NB4 (cell line): ENCODE results near the gene USP3.

Experiments
- DNase-seq: peaks from one replicate; pipeline ENCODE4 v3.0.0; 2010; ENCODE audit warnings: low read depth
- H3K4me3 ChIP-seq: one replicate; pipeline ENCODE4 v1.5.1; 2011; ENCODE audit warnings: mild to moderate bottlenecking, low read depth, low read length, moderate library complexity
- MYC ChIP-seq: IDR thresholded peaks from 2 replicates; pipeline ENCODE4 v1.6.1; 2011; ENCODE audit warnings: low read depth, low read length
- POLR2A ChIP-seq: IDR thresholded peaks from 2 replicates; pipeline ENCODE4 v1.6.1; 2011; ENCODE audit warnings: mild to moderate bottlenecking; ENCODE audit not compliant: insufficient read length; ENCODE audit errors: extremely low read depth
- TF ChIP-seq, protein P1 (sequence below): IDR thresholded peaks from 2 replicates; pipeline ENCODE4 v1.6.1; 2011; ENCODE audit warnings: low read depth, low read length
- TF ChIP-seq, protein P2 (sequence below): IDR thresholded peaks from one replicate; pipeline ENCODE4 v1.5.1; 2012; ENCODE audit warnings: low read depth, low read length

The USP3 gene

DNA sequence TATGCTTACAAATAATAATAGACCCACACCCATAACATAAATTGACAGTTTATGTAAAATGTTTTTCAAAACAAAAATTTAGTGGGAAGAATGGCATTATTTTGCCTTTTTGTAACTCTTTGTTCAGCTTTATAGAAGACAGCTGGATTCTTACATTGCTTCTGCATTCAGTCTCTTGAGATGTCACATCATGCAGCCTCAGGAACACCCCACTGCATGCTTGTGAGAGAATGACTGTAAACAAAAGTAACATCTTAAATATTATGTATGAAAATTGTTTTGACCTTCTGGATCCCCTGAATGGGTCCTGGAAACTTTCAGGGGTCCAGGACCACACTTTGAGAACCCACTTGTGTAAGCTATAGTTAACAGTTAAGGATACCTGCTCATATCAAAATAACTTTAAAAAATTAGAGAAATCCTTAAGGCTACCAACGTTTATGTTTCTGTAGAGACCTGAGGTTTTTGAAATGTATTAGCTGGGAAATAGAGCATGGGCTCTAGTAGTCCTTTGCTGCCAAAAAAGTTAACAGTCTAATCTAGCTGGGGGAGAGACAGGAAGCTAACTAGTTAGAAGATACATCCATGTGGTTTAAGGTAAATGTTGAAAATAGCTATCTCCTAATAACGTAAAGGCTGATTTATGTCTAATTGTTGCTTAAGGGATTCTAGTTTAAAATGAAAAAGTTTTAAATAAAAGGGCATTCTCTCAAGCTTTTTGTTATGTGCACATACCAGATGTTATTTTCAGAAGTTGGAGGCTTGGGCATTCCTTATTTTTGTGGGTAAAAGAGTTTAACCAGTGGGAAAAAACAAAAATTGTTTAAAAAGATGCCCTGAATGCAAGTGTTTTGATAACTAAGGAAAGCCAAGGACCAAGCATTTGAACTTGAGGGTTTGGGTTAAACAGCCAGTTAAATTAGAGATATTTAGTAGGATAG lies 3.8 kb downstream of the USP3 start:
- H3K4me3 ChIP-seq = no peak overlapping the region
- TF ChIP-seq, protein P1, sequence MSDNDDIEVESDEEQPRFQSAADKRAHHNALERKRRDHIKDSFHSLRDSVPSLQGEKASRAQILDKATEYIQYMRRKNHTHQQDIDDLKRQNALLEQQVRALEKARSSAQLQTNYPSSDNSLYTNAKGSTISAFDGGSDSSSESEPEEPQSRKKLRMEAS = no peak
- TF ChIP-seq, protein P2, sequence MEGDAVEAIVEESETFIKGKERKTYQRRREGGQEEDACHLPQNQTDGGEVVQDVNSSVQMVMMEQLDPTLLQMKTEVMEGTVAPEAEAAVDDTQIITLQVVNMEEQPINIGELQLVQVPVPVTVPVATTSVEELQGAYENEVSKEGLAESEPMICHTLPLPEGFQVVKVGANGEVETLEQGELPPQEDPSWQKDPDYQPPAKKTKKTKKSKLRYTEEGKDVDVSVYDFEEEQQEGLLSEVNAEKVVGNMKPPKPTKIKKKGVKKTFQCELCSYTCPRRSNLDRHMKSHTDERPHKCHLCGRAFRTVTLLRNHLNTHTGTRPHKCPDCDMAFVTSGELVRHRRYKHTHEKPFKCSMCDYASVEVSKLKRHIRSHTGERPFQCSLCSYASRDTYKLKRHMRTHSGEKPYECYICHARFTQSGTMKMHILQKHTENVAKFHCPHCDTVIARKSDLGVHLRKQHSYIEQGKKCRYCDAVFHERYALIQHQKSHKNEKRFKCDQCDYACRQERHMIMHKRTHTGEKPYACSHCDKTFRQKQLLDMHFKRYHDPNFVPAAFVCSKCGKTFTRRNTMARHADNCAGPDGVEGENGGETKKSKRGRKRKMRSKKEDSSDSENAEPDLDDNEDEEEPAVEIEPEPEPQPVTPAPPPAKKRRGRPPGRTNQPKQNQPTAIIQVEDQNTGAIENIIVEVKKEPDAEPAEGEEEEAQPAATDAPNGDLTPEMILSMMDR = no peak
- TF ChIP-seq MYC (no peak), POLR2A (no peak)
- no peak for DNase-seq

DNA sequence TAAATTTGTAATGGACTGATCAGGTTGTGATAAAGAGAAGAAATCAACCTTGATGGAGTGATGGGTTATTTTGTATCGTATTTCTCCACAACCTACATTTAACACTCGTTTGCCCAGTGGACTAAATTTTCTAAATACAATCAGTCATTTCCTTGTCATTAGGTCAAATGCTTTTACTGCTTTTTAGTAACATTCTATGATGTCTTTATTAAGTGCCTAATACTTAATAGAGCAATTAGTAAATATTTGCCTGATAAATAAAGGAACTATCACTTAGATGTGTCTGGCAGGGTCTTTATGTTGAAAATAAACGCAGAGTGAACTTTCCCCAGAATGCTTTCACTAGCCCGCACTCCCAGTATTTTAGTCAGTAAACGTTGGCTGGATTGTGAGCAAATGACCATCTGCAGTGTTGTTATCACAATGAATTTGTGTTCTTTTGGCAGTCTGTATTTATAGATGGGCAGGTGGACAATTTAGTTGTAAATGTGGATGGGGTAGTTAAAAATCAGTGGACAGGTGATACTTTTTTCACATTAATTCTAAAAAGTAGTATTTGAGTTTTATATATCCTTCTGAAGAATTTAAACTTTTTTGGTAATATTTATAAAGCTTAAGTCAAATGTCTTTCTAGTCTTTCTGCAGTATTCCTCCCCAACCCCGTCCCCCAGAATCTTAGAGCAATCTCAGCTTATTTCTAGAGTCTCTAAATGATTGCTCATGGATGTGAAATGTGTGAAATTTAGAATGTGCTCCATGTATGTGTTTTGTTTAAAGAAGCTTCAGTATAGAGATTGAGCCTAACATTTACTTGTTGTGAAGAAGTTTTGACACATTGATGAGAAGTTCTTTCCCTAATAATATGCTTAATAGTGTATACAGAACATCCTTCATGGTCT lies 4.9 kb downstream of the USP3 start:
- no peak overlapping the region for H3K4me3 ChIP-seq

DNA sequence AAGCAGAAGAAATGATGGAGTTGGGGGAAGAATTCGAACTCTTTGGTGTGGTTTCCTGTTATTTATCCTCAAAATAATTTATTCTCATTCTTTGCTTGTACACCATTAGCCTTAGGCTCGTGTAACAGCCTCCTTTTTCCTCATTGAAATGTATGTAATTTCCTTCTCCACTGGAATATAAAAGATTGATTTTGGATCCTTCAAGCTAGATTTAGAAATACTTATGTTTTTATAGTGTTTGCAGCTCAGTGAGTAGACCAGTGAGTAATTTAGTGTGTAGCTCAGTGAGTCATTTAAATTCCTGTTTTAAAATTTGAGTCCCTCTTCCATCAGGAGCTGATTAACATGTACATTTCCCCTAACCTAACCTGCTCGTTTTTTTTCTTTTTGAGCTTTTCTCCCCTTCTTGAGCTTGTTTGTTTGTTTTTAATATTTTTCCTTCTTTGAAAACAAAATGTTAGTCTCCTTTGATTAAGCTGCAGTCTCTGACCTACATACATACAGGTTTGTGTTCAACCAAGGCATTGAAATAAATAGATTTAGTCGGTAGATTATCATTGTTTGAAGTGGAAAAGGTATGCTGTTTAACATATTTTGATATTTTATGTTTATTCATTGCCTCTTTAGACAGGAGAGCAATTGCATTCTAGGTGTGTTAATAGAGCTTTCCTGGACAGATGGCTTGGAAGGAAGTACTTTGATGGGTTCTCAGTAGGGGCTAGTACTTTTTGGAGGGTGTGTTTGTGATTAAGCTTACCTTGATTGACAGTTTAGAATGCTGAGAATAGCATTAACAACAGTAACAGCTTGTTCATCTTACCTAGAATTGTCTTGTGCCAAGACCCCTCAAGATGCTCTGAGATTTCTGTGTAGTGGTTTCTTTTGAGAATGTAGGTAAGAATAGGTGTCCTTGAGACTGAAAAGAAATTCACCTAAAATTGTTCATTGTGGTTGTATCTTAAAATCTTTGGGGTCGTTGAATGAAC lies 5.9 kb downstream of the USP3 start:
- DNase-seq = no peak
- TF ChIP-seq, protein P1 = no peak
- no peak for TF ChIP-seq MYC
- TF ChIP-seq POLR2A = no peak
- TF ChIP-seq, protein P2 = no peak
- no peak overlapping the region for H3K4me3 ChIP-seq

More for the DNA sequence above, 4.9 kb downstream of the USP3 start:
- DNase-seq = no peak
- TF ChIP-seq, protein P1 = no peak
- no peak for TF ChIP-seq MYC
- no peak for TF ChIP-seq POLR2A
- TF ChIP-seq, protein P2 = no peak

DNA sequence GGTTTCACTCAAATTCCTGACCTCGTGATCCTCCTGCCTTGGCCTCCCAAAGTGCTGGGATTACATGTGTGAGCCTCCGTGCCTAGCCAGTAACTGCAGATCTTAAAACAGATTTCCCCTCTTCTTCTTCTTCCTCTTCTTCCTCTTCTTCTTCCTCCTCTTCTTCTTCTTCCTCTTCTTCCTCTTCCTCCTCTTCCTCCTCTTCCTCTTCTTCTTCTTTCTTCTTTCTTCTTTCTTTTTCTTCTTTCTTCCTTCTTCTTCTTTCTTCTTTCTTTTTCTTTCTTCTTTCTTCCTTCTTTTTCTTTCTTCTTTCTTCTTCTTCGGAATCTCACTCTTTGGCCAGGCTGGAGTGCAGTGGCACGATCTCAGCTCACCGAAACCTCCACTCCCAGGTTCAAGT lies 7.8 kb downstream of the USP3 start:
- DNase-seq = no peak
- no peak overlapping the region for H3K4me3 ChIP-seq
- no peak for TF ChIP-seq MYC
- TF ChIP-seq, protein P1 = no peak
- TF ChIP-seq, protein P2 = no peak
- TF ChIP-seq POLR2A = no peak

DNA sequence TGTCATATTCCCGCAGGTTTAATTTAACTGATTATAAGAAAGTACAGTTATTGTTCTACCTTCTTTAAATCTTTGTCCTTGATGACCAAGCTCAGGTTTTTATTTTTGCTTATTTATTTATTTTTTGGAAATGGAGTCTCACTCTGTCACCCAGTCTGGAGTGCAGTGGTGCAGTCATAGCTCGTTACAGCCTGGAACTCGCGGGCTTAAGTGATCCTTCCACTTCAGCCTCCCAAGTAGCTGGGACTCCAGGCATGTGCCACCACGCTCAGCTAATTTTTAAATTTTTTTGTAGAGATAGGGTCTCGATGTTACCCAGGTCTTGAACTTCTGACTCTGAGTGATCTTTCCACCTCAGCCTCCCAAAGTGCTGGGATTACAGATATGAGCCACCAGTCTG lies 8.9 kb downstream of the USP3 start:
- H3K4me3 ChIP-seq = no peak overlapping the region
- TF ChIP-seq, protein P1 = no peak
- TF ChIP-seq POLR2A (no peak), MYC (no peak)
- TF ChIP-seq, protein P2 = no peak

More for the DNA sequence above, 8.9 kb downstream of the USP3 start:
- no peak for DNase-seq
